HFF-Myc (cell line): ENCODE results near the gene PDE9A.

Source experiments
- DNase-seq: peaks from one replicate; pipeline ENCODE4 v3.0.0-alpha.2; 2011; ENCODE audit warnings: low read depth; ENCODE audit errors: extremely low read depth
- H3K4me3 ChIP-seq: replicated peaks from 2 replicates; pipeline ENCODE4 v1.5.1; 2011; ENCODE audit warnings: low read depth, mild to moderate bottlenecking, control low read depth, low read length
- TF ChIP-seq, protein P1 (sequence below): IDR thresholded peaks from 2 replicates; pipeline ENCODE4 v1.5.1; 2012; ENCODE audit warnings: mild to moderate bottlenecking, low read depth, low read length, control low read depth; ENCODE audit errors: missing control alignments

The PDE9A gene

DNA sequence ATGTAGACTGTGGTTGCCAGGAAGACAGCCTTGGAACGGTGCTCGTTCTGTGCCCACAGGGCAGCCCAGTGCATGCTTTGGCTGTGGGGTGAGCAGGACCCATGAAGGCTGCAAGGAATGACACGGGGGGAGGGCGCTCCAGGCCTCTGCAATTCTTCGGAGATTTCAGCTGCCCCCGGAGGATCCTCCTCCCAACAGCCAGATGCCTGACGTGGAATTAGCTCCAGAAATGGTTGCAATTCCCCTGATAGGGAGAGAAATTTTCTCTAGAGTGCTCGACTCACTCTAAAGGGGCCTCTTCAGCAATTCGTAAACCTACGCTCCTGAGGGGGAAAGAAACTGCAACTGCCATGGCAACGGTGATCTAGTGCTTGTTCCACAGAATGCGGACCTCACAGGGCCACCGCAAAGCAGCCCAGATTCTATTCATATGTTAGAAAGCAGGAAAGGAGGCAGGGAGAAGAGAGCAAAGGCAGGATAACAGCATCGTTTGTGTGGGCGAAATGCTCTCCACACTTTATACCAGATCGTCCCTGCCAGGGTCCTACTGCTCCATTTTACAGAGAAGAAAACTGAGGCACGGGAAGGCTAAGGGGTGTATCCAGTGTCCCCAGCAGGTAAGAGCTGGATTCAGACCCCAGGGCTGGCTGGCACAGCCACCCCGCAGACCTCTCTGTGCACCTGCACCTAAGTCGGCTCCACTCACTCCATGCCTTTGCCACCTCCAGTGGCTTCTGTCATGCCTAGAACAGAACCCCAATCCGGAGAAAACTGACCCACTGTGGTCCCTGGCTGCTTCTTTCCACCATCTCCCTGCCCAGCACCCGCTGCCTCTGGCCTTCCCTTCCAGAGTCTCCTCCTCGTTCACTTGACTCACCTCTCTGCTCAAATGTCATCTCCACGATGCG is 11.9 kb upstream of the PDE9A start:
- no peak for DNase-seq
- no peak overlapping the region for H3K4me3 ChIP-seq
- TF ChIP-seq, protein P1, sequence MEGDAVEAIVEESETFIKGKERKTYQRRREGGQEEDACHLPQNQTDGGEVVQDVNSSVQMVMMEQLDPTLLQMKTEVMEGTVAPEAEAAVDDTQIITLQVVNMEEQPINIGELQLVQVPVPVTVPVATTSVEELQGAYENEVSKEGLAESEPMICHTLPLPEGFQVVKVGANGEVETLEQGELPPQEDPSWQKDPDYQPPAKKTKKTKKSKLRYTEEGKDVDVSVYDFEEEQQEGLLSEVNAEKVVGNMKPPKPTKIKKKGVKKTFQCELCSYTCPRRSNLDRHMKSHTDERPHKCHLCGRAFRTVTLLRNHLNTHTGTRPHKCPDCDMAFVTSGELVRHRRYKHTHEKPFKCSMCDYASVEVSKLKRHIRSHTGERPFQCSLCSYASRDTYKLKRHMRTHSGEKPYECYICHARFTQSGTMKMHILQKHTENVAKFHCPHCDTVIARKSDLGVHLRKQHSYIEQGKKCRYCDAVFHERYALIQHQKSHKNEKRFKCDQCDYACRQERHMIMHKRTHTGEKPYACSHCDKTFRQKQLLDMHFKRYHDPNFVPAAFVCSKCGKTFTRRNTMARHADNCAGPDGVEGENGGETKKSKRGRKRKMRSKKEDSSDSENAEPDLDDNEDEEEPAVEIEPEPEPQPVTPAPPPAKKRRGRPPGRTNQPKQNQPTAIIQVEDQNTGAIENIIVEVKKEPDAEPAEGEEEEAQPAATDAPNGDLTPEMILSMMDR, result no peak

DNA sequence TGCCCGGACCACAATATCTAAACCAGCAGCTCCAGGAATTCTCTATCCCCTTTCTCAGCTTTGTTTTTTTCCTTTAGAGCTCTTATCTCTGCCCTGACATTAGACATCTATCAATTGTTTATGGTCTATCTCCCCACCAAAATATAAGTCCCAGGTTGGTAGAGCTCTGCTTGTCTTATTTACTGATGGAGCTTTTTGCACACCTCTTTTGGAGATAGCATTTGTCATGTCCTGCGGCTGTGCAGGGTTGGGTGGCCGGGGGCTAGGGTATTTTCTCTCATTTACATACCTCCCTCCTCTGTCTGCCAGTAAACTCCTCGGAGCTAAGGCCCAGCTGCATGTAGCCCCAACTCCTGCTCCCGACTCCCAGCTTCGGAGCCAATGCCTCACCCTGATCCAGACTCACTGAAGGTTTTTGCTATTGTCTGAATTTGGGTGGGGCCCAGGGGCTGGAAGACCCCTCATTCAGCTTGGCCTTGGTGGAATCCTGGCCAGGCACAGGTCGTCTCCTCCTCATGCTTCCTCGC is 11.1 kb upstream of the PDE9A start:
- no peak overlapping the region for H3K4me3 ChIP-seq
- TF ChIP-seq, protein P1, result no peak
- DNase-seq, result no peak

DNA sequence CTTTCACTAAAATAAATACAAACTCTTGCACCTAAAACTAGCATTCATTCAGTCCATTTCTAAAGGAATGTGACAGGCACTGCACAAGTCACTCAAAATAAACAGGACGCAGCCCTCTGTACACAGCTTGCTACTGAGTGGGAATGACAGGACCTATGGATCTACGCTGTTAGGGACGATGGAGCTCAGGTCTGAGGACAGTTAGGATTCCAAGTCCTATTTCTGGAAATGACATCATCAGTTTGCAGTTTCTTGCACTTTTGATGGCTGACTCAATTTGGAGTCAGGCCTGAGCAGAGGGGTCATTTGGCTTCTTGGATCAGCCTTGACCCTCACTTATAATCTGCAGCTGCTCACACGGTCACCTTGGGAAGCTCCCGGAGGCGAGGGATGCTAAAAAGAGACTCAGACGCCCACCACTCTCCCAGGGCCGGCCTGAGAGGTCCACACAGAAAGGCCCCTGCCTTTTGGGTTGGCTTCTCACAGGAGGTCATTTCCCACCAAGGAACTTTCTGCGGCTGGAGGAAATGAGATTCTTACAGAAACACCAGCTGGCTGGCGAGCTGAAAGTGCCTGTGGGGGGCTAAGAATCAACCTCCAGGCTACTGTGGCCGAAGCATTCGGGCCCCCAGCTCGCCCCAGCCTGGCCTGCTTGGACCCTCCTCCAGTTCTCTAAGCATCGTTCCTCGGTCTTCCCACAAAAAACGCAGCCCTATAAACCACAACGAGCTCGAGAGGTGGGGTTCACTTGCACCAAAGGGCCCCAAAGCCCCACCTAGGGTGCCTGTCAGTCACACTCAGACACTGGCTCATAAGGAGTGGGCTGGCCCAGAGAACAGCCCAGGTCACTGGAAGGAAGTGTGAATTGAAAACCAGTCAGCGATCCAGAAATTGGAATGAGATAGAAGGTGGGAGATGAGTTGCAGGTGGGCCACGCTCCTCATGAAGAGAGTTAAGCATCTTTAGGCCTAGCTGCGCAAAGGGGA is 8.9 kb upstream of the PDE9A start:
- TF ChIP-seq, protein P1, result no peak

DNA sequence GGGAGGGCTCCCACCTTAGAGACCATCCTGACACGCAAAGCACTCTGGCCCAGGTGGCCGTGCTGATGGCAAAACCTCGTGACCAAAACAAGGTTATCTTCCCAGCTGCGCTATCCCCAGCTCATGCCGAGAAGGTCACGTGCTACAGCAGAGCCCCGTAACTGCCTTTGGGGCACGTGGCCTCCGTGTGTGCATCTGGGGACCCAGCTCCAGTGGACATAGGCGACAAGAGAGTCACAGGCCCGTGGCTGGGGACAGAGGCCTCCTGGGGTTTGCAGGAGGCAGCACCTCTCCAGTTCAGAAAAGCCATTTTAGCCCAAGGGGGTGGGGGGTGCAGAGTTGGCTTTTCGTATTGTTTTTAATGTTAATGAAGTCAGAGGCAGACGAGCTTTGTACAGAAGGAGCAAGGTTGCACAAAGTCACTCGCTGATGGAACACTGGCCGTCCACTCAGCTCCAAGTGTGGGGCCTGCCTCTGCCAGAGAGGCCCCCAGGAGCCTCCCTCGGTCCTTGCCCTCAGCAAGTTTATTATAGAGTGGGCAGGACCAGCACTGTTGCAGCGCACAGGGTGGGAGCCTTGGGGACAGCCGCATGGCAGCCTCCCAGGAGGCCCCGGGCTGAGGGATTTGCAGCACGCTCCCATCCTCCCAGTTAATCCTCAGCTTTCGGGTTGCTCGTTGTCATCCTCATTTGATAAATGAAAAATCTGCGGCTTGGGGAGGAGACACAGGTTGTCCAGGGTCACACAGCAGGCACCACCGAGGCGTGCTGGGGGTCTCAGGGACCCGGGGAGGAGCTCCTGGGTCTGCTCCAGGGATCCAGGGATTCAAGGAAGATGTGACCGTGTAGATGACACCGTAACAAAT is 8.0 kb upstream of the PDE9A start:
- TF ChIP-seq, protein P1, result no peak
- no peak overlapping the region for H3K4me3 ChIP-seq

More for the DNA sequence above, 8.9 kb upstream of the PDE9A start:
- DNase-seq, result no peak
- H3K4me3 ChIP-seq, result no peak overlapping the region

DNA sequence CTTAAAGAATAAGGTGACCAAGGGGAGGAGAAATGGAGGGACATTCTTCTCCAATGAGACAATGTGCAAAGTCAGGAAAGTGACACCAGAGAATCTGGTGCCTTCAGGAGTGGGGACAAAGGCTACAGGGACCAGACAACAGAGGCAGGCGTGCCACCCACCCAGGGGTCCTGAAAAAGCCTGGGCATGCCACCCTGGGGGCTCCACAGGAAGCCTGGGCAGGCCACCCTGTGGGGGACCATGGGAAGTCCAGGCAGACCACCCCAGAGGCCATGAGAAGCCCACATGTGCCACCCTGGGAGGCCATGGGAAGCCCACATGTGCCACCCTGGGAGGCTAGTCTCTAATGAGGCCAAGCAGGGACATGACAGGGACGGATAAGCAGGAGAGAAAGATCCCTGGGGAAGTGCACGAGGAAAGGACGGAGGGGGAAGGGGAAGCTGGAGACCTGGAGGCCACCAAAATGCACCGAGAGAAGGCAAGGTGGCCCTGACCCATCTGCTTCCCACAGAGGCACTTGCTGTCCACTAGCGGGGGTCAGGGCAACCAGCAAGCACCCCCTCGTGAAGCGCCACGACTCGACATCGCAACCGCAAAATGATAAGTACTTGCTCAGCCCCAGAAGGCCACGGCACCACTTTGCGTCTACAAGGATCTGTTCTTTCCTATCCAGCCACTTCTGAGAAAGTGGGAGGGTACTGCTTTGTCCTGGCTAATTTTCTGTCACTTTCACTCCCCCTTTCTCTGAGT is 7.2 kb upstream of the PDE9A start:
- H3K4me3 ChIP-seq, result no peak overlapping the region
- DNase-seq, result no peak
- TF ChIP-seq, protein P1, result no peak

More for the DNA sequence above, 8.0 kb upstream of the PDE9A start:
- no peak for DNase-seq
